ENCODE results near the gene NEDD4L.

The NEDD4L gene

GRCh38 chr18:58028109-58028784, 15.8 kb upstream of the NEDD4L start:
- TF ChIP-seq L3MBTL2 (conservative IDR thresholded peaks at IDR 0.05) (no peak), ZNF384 (IDR thresholded peaks at IDR 0.05) (no peak), SUZ12 (IDR thresholded peaks at IDR 0.05) (no peak), FOXM1 (IDR thresholded peaks at IDR 0.05; ENCODE audit: borderline replicate concordance) (no peak), FOXK2 (IDR thresholded peaks at IDR 0.05) (no peak)
- ChIA-PET POLR2A (no interaction called here), CTCF (no interaction called here)
- DNase-seq (ENCODE audit: extremely low spot score): no peak

GRCh38 chr18:58032233-58032632, 11.8 kb upstream of the NEDD4L start:
- TF ChIP-seq FOXM1 (IDR thresholded peaks at IDR 0.05; ENCODE audit: borderline replicate concordance) (no peak), FOXA1 (IDR thresholded peaks at IDR 0.05) (no peak), HDGF (IDR thresholded peaks at IDR 0.05; ENCODE audit: borderline replicate concordance) (no peak), TARDBP (IDR thresholded peaks at IDR 0.05) (no peak), NFRKB (IDR thresholded peaks at IDR 0.05) (no peak)
- no peak for DNase-seq (ENCODE audit: extremely low spot score)
- ChIA-PET CTCF (interaction anchor here (0.7 to 1.9 kb wide), 2 partner anchors 9 to 11 kb away, joined by 3 to 6 read pairs; partner anchors contain the start of gene NEDD4L), POLR2A (no interaction called here)

GRCh38 chr18:58033216-58033615, 10.8 kb upstream of the NEDD4L start:
- ChIA-PET CTCF (interaction anchor here (1.9 kb wide), 1 partner anchor 10 kb away, joined by 6 read pairs; the partner anchor contains the start of gene NEDD4L), POLR2A (no interaction called here)
- no peak for DNase-seq (ENCODE audit: extremely low spot score)
- TF ChIP-seq FOXK2 (IDR thresholded peaks at IDR 0.05): no peak
- no peak for TF ChIP-seq TARDBP (IDR thresholded peaks at IDR 0.05)
- TF ChIP-seq NFRKB (IDR thresholded peaks at IDR 0.05): no peak
- TF ChIP-seq BHLHE40 (IDR thresholded peaks at IDR 0.05; ENCODE audit: borderline replicate concordance): no peak
- no peak for TF ChIP-seq CTBP1 (IDR thresholded peaks at IDR 0.05; ENCODE audit: borderline replicate concordance)
- no peak for TF ChIP-seq SP1 (IDR thresholded peaks at IDR 0.05)
- TF ChIP-seq LEF1 (IDR thresholded peaks at IDR 0.05; ENCODE audit: borderline replicate concordance): no peak
- no peak for TF ChIP-seq PKNOX1 (IDR thresholded peaks at IDR 0.05)
- TF ChIP-seq HDGF (IDR thresholded peaks at IDR 0.05; ENCODE audit: borderline replicate concordance): no peak
- TF ChIP-seq FOXA1 (IDR thresholded peaks at IDR 0.05): no peak
- TF ChIP-seq SUZ12 (IDR thresholded peaks at IDR 0.05): no peak

- ChIA-PET POLR2A (no interaction called here), CTCF (no interaction called here)
- TF ChIP-seq ZNF384 (IDR thresholded peaks at IDR 0.05) (no peak), TARDBP (IDR thresholded peaks at IDR 0.05) (no peak), ELF4 (IDR thresholded peaks at IDR 0.05) (no peak), LEF1 (IDR thresholded peaks at IDR 0.05; ENCODE audit: borderline replicate concordance) (no peak), L3MBTL2 (conservative IDR thresholded peaks at IDR 0.05) (no peak)
- DNase-seq (ENCODE audit: extremely low spot score): no peak
Observed at GRCh38 chr18:58034370-58034769, 9.7 kb upstream of the NEDD4L start.

GRCh38 chr18:58037163-58037562, 6.9 kb upstream of the NEDD4L start:
- DNase-seq (ENCODE audit: extremely low spot score): no peak
- POLR2A ChIA-PET: no interaction called here
- CTCF ChIA-PET: interaction anchor here (1.5 kb wide), 1 partner anchor 98 kb away, joined by 5 read pairs; no protein-coding TSS in a partner anchor
- TF ChIP-seq FOXM1 (IDR thresholded peaks at IDR 0.05; ENCODE audit: borderline replicate concordance) (no peak), L3MBTL2 (conservative IDR thresholded peaks at IDR 0.05) (no peak), FOXA1 (IDR thresholded peaks at IDR 0.05) (no peak), NFRKB (IDR thresholded peaks at IDR 0.05) (no peak), LEF1 (IDR thresholded peaks at IDR 0.05; ENCODE audit: borderline replicate concordance) (no peak), SP1 (IDR thresholded peaks at IDR 0.05) (no peak), FOXK2 (IDR thresholded peaks at IDR 0.05) (no peak), ARNT (IDR thresholded peaks at IDR 0.05) (no peak), CTBP1 (IDR thresholded peaks at IDR 0.05; ENCODE audit: borderline replicate concordance) (no peak), BHLHE40 (IDR thresholded peaks at IDR 0.05; ENCODE audit: borderline replicate concordance) (no peak), SUZ12 (IDR thresholded peaks at IDR 0.05) (no peak), PKNOX1 (IDR thresholded peaks at IDR 0.05) (no peak), ELF4 (IDR thresholded peaks at IDR 0.05) (no peak), TARDBP (IDR thresholded peaks at IDR 0.05) (no peak), HDGF (IDR thresholded peaks at IDR 0.05; ENCODE audit: borderline replicate concordance) (no peak), ZNF384 (IDR thresholded peaks at IDR 0.05) (no peak)

GRCh38 chr18:58038063-58038462, 6.0 kb upstream of the NEDD4L start:
- POLR2A ChIA-PET: no interaction called here
- TF ChIP-seq ZNF384 (IDR thresholded peaks at IDR 0.05) (no peak), NFRKB (IDR thresholded peaks at IDR 0.05) (no peak), FOXA1 (IDR thresholded peaks at IDR 0.05) (no peak), CTBP1 (IDR thresholded peaks at IDR 0.05; ENCODE audit: borderline replicate concordance) (no peak), FOXM1 (IDR thresholded peaks at IDR 0.05; ENCODE audit: borderline replicate concordance) (no peak), BHLHE40 (IDR thresholded peaks at IDR 0.05; ENCODE audit: borderline replicate concordance) (no peak), HDGF (IDR thresholded peaks at IDR 0.05; ENCODE audit: borderline replicate concordance) (no peak), SP1 (IDR thresholded peaks at IDR 0.05) (no peak), PKNOX1 (IDR thresholded peaks at IDR 0.05) (no peak), L3MBTL2 (conservative IDR thresholded peaks at IDR 0.05) (no peak), ELF4 (IDR thresholded peaks at IDR 0.05) (no peak), FOXK2 (IDR thresholded peaks at IDR 0.05) (no peak), ARNT (IDR thresholded peaks at IDR 0.05) (no peak), TARDBP (IDR thresholded peaks at IDR 0.05) (no peak), LEF1 (IDR thresholded peaks at IDR 0.05; ENCODE audit: borderline replicate concordance) (no peak), SUZ12 (IDR thresholded peaks at IDR 0.05) (no peak)
- CTCF ChIA-PET: interaction anchor here (0.8 to 1.5 kb wide), 2 partner anchors 79 to 97 kb away, joined by 3 to 5 read pairs; no protein-coding TSS in a partner anchor
- DNase-seq (ENCODE audit: extremely low spot score): no peak
